ENCODE results near the gene MFSD6L.

GRCh38 chr17:8846768-8847211, 47.6 kb upstream of the MFSD6L start:
- TF ChIP-seq CTCF (IDR thresholded peaks at IDR 0.05) (no peak), POLR2A (IDR thresholded peaks at IDR 0.05) (no peak)
